GM12874 (cell line): ENCODE measurements around the gene SEC23A.

Source experiments
- TF ChIP-seq, protein P1 (sequence below): IDR thresholded peaks from 2 replicates; pipeline ENCODE4 v1.5.1; 2011; ENCODE audit warnings: low read depth, mild to moderate bottlenecking, control low read depth, low read length, moderate library complexity; ENCODE audit not compliant: insufficient read depth

The SEC23A gene

GRCh38 chr14:39102969-39103957, at the start of gene SEC23A:
TSS of gene SEC23A (minus strand) at chr14:39103235. CDS start at chr14:39096118, 7,117 bp downstream.
- TF ChIP-seq, protein P1, sequence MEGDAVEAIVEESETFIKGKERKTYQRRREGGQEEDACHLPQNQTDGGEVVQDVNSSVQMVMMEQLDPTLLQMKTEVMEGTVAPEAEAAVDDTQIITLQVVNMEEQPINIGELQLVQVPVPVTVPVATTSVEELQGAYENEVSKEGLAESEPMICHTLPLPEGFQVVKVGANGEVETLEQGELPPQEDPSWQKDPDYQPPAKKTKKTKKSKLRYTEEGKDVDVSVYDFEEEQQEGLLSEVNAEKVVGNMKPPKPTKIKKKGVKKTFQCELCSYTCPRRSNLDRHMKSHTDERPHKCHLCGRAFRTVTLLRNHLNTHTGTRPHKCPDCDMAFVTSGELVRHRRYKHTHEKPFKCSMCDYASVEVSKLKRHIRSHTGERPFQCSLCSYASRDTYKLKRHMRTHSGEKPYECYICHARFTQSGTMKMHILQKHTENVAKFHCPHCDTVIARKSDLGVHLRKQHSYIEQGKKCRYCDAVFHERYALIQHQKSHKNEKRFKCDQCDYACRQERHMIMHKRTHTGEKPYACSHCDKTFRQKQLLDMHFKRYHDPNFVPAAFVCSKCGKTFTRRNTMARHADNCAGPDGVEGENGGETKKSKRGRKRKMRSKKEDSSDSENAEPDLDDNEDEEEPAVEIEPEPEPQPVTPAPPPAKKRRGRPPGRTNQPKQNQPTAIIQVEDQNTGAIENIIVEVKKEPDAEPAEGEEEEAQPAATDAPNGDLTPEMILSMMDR = no peak

GRCh38 chr14:39145266-39145966, 42.4 kb upstream of the SEC23A start:
- TF ChIP-seq, protein P1 = no peak

DNA sequence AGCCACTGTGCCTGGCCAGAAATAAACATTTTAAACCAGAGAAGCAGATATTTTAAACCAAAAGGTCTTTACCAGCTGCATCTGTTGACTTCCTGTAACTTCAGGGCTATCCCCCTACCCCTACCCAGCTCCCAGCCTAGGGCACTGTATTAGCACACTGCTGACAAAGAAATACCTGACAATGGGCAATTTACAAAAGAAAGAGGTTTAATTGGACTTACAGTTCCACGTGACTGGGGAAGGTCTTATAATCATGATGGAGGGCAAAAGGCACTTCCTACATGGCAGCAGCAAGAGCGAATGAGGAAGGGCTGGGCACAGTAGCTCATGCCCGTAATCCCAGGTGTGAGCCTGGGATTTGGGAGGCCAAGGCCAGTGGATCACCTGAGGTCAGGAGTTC, 37.1 kb upstream of the SEC23A start:
- TF ChIP-seq, protein P1 = no peak

- TF ChIP-seq, protein P1 = no peak
These were observed 35.4 kb upstream of the SEC23A start for GRCh38 chr14:39138440-39138839.

DNA sequence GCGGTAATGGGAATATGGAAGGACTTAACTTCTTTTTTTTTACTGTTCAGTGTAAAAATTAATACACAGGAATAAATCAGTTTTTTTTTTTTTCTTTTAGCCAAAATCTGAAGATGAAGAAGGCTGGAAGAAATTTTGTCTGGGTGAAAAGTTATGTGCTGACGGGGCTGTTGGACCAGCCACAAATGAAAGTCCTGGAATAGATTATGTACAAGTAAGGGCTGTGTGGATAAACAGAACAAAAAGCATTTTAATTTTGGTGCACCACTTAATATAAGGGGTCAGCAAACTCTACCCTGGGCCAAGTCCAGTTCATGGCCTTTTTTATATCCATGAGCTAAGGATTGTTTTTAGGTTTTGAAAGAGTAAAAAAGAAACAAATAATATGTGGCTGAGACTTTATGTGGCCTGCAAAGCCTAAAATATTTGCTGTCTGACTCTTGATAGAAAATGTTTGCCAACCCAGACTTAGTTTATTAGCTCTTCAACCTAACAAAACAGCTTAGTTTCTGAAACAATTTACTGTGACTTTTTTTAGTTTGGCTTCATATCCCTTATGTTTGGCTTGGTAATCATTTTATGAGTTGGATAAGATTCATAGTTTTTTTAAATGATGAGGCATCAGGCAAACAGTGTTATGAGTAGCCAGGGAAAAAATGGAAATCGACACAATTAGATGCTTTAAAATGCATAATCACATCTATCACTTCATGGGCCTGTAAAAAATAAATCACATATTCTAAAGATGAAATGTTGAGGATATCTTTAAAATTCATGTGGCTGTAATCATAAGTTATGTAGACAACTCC, 19.5 kb upstream of the SEC23A start:
- TF ChIP-seq, protein P1 = no peak

GRCh38 chr14:39114073-39114838, 11.2 kb upstream of the SEC23A start, which contains the start of gene GEMIN2:
TSS of gene GEMIN2 (plus strand) at chr14:39114323. CDS start at chr14:39114339, 16 bp downstream.
- TF ChIP-seq, protein P1 = no peak
